Astrocyte (in vitro differentiated cells and primary cell): ENCODE measurements around the gene TMEM184B. TPM values are rescaled to one million over a fixed set of nuclear protein-coding genes. Genes with fewer than 3 reads are reported as not detected.

Source experiments
- DNase-seq: peaks from one replicate; pipeline ENCODE4 v3.0.0-alpha.2; 2010; ENCODE audit warnings: low read depth
- FAIRE-seq: peaks from 2 replicates; lab custom pipeline; 2011; peaks lifted over from hg19 to GRCh38; lab: Jason Lieb, UNC
- H2AFZ ChIP-seq: 2 replicates; pipeline ENCODE4 v1.6.0; 2012; ENCODE audit warnings: low read depth, low read length, inconsistent platforms
- H3K27ac ChIP-seq: 2 replicates; pipeline ENCODE4 v1.5.1; 2011; ENCODE audit warnings: low read depth, low read length, inconsistent platforms
- H3K27me3 ChIP-seq: 2 replicates; pipeline ENCODE4 v1.6.0; 2011; ENCODE audit warnings: low read length, inconsistent platforms; ENCODE audit not compliant: insufficient read depth
- H3K36me3 ChIP-seq: 2 replicates; pipeline ENCODE4 v1.5.1; 2011; ENCODE audit warnings: low read length, inconsistent platforms; ENCODE audit not compliant: insufficient read depth
- H3K4me1 ChIP-seq: 2 replicates; pipeline ENCODE4 v1.5.1; 2011; ENCODE audit warnings: low read length, inconsistent platforms; ENCODE audit not compliant: insufficient read depth
- H3K4me2 ChIP-seq: 2 replicates; pipeline ENCODE4 v1.6.0; 2012; ENCODE audit warnings: low read length, inconsistent platforms
- H3K4me3 ChIP-seq: 2 replicates; pipeline ENCODE4 v1.5.1; 2011; ENCODE audit warnings: low read depth, mild to moderate bottlenecking, low read length, inconsistent platforms; ENCODE audit not compliant: insufficient read depth
- H3K79me2 ChIP-seq: 2 replicates; pipeline ENCODE4 v1.6.0; 2012; ENCODE audit warnings: mild to moderate bottlenecking, low read length, inconsistent platforms; ENCODE audit not compliant: insufficient read depth
- H3K9ac ChIP-seq: 2 replicates; pipeline ENCODE4 v1.6.0; 2012; ENCODE audit warnings: mild to moderate bottlenecking, low read length, inconsistent platforms
- H3K9me3 ChIP-seq: 2 replicates; pipeline ENCODE4 v1.5.1; 2012; ENCODE audit warnings: low read depth, mild to moderate bottlenecking, low read length, inconsistent platforms; ENCODE audit not compliant: insufficient read depth
- H4K20me1 ChIP-seq: 2 replicates; pipeline ENCODE4 v1.6.0; 2012; ENCODE audit warnings: low read length, inconsistent platforms; ENCODE audit not compliant: insufficient read depth
- H3K27ac Mint-ChIP-seq: one replicate; pipeline ENCODE4 v1.8.0; 2021; ENCODE audit warnings: mild to moderate bottlenecking, mixed read lengths; ENCODE audit not compliant: unreplicated experiment
- H3K27me3 Mint-ChIP-seq: one replicate; pipeline ENCODE4 v1.8.0; 2021; ENCODE audit warnings: low read depth, mixed read lengths; ENCODE audit not compliant: unreplicated experiment
- H3K36me3 Mint-ChIP-seq: one replicate; pipeline ENCODE4 v1.8.0; 2021; ENCODE audit warnings: low read depth, mixed read lengths; ENCODE audit not compliant: unreplicated experiment
- H3K4me1 Mint-ChIP-seq: one replicate; pipeline ENCODE4 v1.8.0; 2021; ENCODE audit warnings: low read depth, mixed read lengths; ENCODE audit not compliant: unreplicated experiment
- H3K4me3 Mint-ChIP-seq: one replicate; pipeline ENCODE4 v1.8.0; 2021; ENCODE audit warnings: mild to moderate bottlenecking, moderate library complexity, mixed read lengths; ENCODE audit not compliant: unreplicated experiment
- H3K9me3 Mint-ChIP-seq: one replicate; pipeline ENCODE4 v1.8.0; 2021; ENCODE audit warnings: mild to moderate bottlenecking, mixed read lengths; ENCODE audit not compliant: unreplicated experiment
- EZH2 ChIP-seq: IDR thresholded peaks from 2 replicates; pipeline ENCODE4 v1.6.1; 2012; ENCODE audit warnings: mild to moderate bottlenecking, low read length, inconsistent platforms; ENCODE audit not compliant: insufficient read depth
- total RNA-seq: library from RNA; stranded (reverse); gene quantifications from 2 replicates; pipeline ENCODE4 v1.2.1, GENCODE V29; 2021
- TF ChIP-seq, protein P1 (sequence below): IDR thresholded peaks from 2 replicates; pipeline ENCODE4 v1.5.1; 2011; ENCODE audit warnings: low read depth, mild to moderate bottlenecking, inconsistent platforms, low read length, moderate library complexity; ENCODE audit not compliant: insufficient read depth

TMEM184B gene
- total RNA-seq, 1 donor from 2014 or later, result 109 TPM

DNA sequence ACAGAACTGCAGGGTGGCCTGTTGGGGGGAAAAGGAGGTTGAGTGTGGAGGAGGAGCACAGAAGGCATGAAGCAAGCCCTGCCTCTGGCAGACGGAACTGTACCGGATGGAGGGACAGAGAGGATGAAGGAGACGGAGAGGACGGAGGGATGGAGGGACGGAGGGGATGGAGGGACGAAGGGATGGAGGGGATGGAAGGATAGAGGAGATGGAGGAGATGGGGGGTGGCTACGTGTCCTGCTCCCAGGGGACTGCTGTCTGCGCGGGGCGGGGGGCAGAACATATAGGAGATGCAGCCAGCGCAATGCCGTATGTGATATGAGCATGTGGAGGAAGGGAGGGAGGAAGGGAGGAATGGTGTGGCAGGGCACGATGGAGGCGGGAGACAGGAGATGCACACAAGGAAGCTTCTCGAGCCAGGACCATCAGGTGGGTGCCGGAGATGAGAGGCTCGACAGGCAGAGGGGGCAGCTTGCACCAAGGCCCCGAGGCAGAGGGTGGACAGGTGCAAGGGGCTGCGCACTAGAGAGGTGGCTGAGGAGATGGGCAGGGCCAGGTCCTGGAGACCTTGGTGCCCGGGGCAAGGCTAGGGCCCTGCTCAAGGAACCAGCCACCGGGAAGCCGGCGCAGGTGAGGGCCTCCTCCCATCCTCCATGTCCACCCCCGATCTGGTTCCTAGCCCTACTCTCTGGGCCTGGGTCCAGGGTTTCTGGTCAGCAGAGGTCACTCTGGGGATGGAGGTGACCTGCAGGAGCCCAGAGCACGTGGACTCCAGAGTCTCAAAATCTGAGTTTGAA is 45.8 kb downstream of the TMEM184B start:
- H3K27ac Mint-ChIP-seq, result no peak overlapping the region
- no peak for FAIRE-seq
- no peak overlapping the region for H3K4me3 Mint-ChIP-seq

DNA sequence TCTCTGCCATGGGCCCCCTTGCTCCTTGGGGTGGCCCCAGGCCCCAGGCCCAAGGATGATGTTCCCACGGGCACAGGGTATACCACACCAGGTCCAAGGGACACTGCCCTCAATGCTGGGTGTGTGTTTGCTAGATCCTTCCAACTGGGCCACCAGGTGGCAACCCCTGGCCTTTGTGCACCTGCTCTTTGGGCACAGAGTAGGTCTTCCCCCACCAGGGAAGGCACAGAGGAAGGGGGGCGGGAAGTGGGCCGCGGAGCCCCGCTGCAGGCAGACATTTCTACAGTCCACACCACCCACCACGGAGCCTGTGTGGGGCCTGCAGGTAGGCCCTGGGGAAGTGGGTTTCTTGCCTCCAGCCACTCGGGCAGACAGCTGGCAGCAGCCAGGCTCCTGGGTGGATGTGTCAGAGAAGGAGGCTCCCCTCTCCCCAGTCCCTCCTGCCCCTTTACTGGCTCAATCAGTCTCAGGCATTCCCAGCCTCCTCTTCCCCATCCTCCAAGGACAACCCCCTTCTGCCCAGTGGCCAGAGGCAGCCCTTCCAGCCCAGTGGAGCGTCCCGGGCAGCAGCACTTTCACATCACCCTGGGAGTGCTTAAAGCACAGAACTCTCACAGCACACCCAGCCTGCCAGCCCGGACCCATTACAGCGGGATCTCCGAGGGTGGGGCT is 49.4 kb downstream of the TMEM184B start:
- Histone ChIP-seq H3K27ac (no peak overlapping the region), H3K4me2 (no peak overlapping the region), H3K27me3 (no peaks in the 10 kb centered on the region), H3K4me3 (no peak overlapping the region), H3K4me1 (peaks cover 21% of the 10 kb centered on the region), H2AFZ (no peak overlapping the region), H3K79me2 (no peaks in the 10 kb centered on the region), H3K9ac (no peak overlapping the region), H4K20me1 (no peaks in the 10 kb centered on the region), H3K9me3 (no peaks in the 10 kb centered on the region), H3K36me3 (peaks cover 10% of the 10 kb centered on the region)
- no peak overlapping the region for H3K4me3 Mint-ChIP-seq
- H3K27ac Mint-ChIP-seq, result no peak overlapping the region
- H3K4me1 Mint-ChIP-seq, result peaks cover 19% of the 10 kb centered on the region
- H3K27me3 Mint-ChIP-seq, result no peaks in the 10 kb centered on the region
- DNase-seq, result no peak
- TF ChIP-seq, protein P1, sequence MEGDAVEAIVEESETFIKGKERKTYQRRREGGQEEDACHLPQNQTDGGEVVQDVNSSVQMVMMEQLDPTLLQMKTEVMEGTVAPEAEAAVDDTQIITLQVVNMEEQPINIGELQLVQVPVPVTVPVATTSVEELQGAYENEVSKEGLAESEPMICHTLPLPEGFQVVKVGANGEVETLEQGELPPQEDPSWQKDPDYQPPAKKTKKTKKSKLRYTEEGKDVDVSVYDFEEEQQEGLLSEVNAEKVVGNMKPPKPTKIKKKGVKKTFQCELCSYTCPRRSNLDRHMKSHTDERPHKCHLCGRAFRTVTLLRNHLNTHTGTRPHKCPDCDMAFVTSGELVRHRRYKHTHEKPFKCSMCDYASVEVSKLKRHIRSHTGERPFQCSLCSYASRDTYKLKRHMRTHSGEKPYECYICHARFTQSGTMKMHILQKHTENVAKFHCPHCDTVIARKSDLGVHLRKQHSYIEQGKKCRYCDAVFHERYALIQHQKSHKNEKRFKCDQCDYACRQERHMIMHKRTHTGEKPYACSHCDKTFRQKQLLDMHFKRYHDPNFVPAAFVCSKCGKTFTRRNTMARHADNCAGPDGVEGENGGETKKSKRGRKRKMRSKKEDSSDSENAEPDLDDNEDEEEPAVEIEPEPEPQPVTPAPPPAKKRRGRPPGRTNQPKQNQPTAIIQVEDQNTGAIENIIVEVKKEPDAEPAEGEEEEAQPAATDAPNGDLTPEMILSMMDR, result no peak
- FAIRE-seq, result no peak
- H3K9me3 Mint-ChIP-seq, result no peaks in the 10 kb centered on the region
- peaks cover 12% of the 10 kb centered on the region for H3K36me3 Mint-ChIP-seq

More for the DNA sequence above, 45.8 kb downstream of the TMEM184B start:
- no peaks in the 10 kb centered on the region for H3K9me3 ChIP-seq
- Mint-ChIP-seq H3K27me3 (no peaks in the 10 kb centered on the region), H3K36me3 (peaks cover 31% of the 10 kb centered on the region), H3K4me1 (peaks cover 12% of the 10 kb centered on the region), H3K9me3 (no peaks in the 10 kb centered on the region)
- DNase-seq, result no peak
- H3K4me2 ChIP-seq, result no peak overlapping the region
- H3K4me3 ChIP-seq, result no peak overlapping the region
- TF ChIP-seq EZH2, result no peak
- TF ChIP-seq, protein P1, result no peak
- H4K20me1 ChIP-seq, result no peaks in the 10 kb centered on the region
- H3K27me3 ChIP-seq, result no peaks in the 10 kb centered on the region
- H3K36me3 ChIP-seq, result peaks cover 23% of the 10 kb centered on the region
- H2AFZ ChIP-seq, result no peak overlapping the region
- peaks cover 15% of the 10 kb centered on the region for H3K4me1 ChIP-seq
- no peak overlapping the region for H3K9ac ChIP-seq
- no peak overlapping the region for H3K27ac ChIP-seq
- peaks cover 2% of the 10 kb centered on the region for H3K79me2 ChIP-seq

DNA sequence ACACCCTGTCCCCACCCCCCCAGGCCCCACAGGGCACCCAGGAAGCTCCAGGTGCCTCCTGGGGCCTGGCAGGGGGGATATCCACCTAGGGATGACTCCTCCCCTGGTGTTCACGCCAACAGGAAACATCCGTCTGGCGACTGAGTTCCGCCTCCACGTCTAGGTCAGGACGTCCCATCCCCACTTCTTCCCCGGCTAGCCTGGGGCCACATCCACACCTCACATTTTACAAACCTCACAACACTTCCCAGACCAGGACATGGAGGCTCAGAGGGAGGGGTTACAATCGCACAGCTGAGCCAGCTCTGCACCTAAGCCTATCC is 50.1 kb downstream of the TMEM184B start:
- no peaks in the 10 kb centered on the region for H3K27me3 Mint-ChIP-seq
- H3K9me3 ChIP-seq, result no peaks in the 10 kb centered on the region
- no peaks in the 10 kb centered on the region for H3K9me3 Mint-ChIP-seq
- H3K36me3 ChIP-seq, result peaks cover 10% of the 10 kb centered on the region
- no peak overlapping the region for H3K27ac ChIP-seq
- no peak overlapping the region for H3K27ac Mint-ChIP-seq
- H3K79me2 ChIP-seq, result no peaks in the 10 kb centered on the region
- peaks cover 12% of the 10 kb centered on the region for H3K36me3 Mint-ChIP-seq
- H3K4me1 Mint-ChIP-seq, result peaks cover 25% of the 10 kb centered on the region
- no peaks in the 10 kb centered on the region for H3K27me3 ChIP-seq
- H4K20me1 ChIP-seq, result no peaks in the 10 kb centered on the region
- H3K4me3 ChIP-seq, result no peak overlapping the region
- H3K4me2 ChIP-seq, result no peak overlapping the region
- no peak overlapping the region for H2AFZ ChIP-seq
- FAIRE-seq, result no peak
- no peak overlapping the region for H3K9ac ChIP-seq
- no peak for TF ChIP-seq EZH2
- TF ChIP-seq, protein P1, result no peak
- no peak overlapping the region for H3K4me3 Mint-ChIP-seq
- peaks cover 24% of the 10 kb centered on the region for H3K4me1 ChIP-seq
- DNase-seq, result no peak
